ENCODE results near the gene ALDH1L1. TPM values are rescaled to one million over a fixed set of nuclear protein-coding genes. Genes with fewer than 3 reads are reported as not detected.

The ALDH1L1 gene
- total and polyA plus RNA-seq, 9 donors, result 8.3 to 85.5 (median 45.1) TPM

- WGBS, 3 donors, result 68 to 70% (median 69%) methylated on average over 3 of the region's 3 CpGs
- DNase-seq, result peak in 1 of 5 donors; percentile 53
- H3K4me1 ChIP-seq (ENCODE audit: insufficient read depth), result peaks cover 3% of the 10 kb centered on the region
- H3K27ac ChIP-seq, result no peak overlapping the region
- H3K27me3 ChIP-seq, result no peaks in the 10 kb centered on the region
- TF ChIP-seq EP300 (IDR thresholded peaks at IDR 0.05) (no peak), CTCF (IDR thresholded peaks at IDR 0.05) (no peak), POLR2A (IDR thresholded peaks at IDR 0.05) (no peak)
- no peaks in the 10 kb centered on the region for H3K36me3 ChIP-seq
- intact Hi-C loops (cut with DNase I), result loop anchor here in 1 of 4 donors (10.0 kb wide), 1 partner anchor 71 kb away; no protein-coding TSS in a partner anchor
- no peak overlapping the region for H3K4me3 ChIP-seq
- H3K9me3 ChIP-seq, result no peaks in the 10 kb centered on the region
Observed at GRCh38 chr3:126205717-126206655, 25.6 kb upstream of the ALDH1L1 start.

- intact Hi-C loops (cut with DNase I), result loop anchor here in 1 of 4 donors (10.0 kb wide), 1 partner anchor 68 kb away; no protein-coding TSS in a partner anchor
- Histone ChIP-seq H3K27ac (no peak overlapping the region), H3K4me1 (ENCODE audit: insufficient read depth) (peaks cover 3% of the 10 kb centered on the region), H3K27me3 (no peaks in the 10 kb centered on the region), H3K9me3 (no peaks in the 10 kb centered on the region), H3K4me3 (no peak overlapping the region), H3K36me3 (no peaks in the 10 kb centered on the region)
- no peak for TF ChIP-seq POLR2A (IDR thresholded peaks at IDR 0.05)
- TF ChIP-seq EP300 (IDR thresholded peaks at IDR 0.05), result no peak
- no peak for TF ChIP-seq CTCF (IDR thresholded peaks at IDR 0.05)
- WGBS, 3 donors, result 40 to 46% (median 42%) methylated on average over 4 of the region's 4 CpGs
- no peak for DNase-seq
Observed at GRCh38 chr3:126202680-126203079, 22.3 kb upstream of the ALDH1L1 start.

GRCh38 chr3:126202276-126202675 lies 21.9 kb upstream of the ALDH1L1 start:
- TF ChIP-seq POLR2A (IDR thresholded peaks at IDR 0.05), result no peak
- no peak for TF ChIP-seq EP300 (IDR thresholded peaks at IDR 0.05)
- TF ChIP-seq CTCF (IDR thresholded peaks at IDR 0.05), result no peak
- H3K36me3 ChIP-seq, result no peaks in the 10 kb centered on the region
- peaks cover 3% of the 10 kb centered on the region for H3K4me1 ChIP-seq (ENCODE audit: insufficient read depth)
- no peak overlapping the region for H3K27ac ChIP-seq
- intact Hi-C loops (cut with DNase I), result loop anchor here in 1 of 4 donors (10.0 kb wide), 1 partner anchor 67 kb away; no protein-coding TSS in a partner anchor
- no peak for DNase-seq
- H3K27me3 ChIP-seq, result no peaks in the 10 kb centered on the region
- 46 to 77% (median 71%) methylated on average over 3 of the region's 3 CpGs for WGBS, 3 donors
- no peak overlapping the region for H3K4me3 ChIP-seq
- H3K9me3 ChIP-seq, result no peaks in the 10 kb centered on the region

- TF ChIP-seq POLR2A (IDR thresholded peaks at IDR 0.05), result no peak
- no peak for TF ChIP-seq EP300 (IDR thresholded peaks at IDR 0.05)
- DNase-seq, result no peak
- intact Hi-C loops (cut with DNase I), result loop anchor here in 1 of 4 donors (10.0 kb wide), 1 partner anchor 66 kb away; no protein-coding TSS in a partner anchor
- Histone ChIP-seq H3K9me3 (no peaks in the 10 kb centered on the region), H3K4me3 (no peak overlapping the region), H3K27me3 (no peaks in the 10 kb centered on the region), H3K36me3 (no peaks in the 10 kb centered on the region), H3K4me1 (ENCODE audit: insufficient read depth) (peaks cover 3% of the 10 kb centered on the region), H3K27ac (no peak overlapping the region)
- WGBS, 3 donors, result 75 to 84% (median 78%) methylated on average over 3 of the region's 3 CpGs
Observed at GRCh38 chr3:126201168-126201567, 20.8 kb upstream of the ALDH1L1 start.

Data from ovary (tissue), 9 donors.